GM19351 (cell line): Measurements from ENCODE around the gene OPALIN.
A peak's percentile ranks its signal among the peaks of the same experiment; 100 is the strongest.

Source experiments
- ATAC-seq: cut with Tn5 transposase; IDR thresholded peaks from one replicate; pipeline ENCODE4 v1.9.1; 2021; ENCODE audit warnings: mild to moderate bottlenecking, moderate library complexity; ENCODE audit not compliant: unreplicated experiment

OPALIN gene

DNA sequence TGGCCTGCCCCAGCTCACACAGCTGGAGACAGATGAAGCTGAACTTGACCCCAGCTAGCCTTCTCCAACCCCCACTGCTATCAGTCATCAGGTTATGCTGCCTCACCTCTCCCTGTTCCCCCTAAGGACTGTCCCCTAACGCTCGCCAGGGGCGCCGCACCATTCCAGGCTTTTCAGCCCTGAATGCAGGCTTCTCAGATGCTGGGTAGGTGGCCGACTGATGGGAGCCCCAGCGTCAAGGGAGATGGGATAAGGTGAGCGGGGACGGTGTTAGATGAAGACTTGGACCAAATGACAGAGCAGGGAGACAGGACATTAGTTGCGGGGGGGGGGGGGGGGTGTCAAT is 15.8 kb upstream of the OPALIN start:
- ATAC-seq, result no peak

DNA sequence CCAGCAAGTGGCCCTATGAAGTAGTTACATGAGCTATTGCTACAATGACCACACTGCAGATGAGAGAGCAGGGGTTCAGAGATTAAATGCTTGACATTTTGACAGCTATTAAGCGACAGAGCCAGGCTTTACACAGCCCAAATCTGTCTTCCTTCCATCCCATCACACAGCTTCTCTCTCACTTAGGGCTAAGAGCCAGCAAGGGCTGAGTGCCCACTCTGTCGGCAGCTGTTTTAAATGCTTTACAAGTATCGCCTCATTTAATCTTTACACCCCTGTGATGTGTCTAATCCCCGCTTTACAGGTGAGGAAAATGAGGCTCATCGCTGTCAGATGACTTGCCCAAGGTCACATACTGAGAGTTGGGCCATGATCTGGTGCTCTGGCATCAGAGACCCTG is 15.2 kb upstream of the OPALIN start:
- ATAC-seq, result no peak

DNA sequence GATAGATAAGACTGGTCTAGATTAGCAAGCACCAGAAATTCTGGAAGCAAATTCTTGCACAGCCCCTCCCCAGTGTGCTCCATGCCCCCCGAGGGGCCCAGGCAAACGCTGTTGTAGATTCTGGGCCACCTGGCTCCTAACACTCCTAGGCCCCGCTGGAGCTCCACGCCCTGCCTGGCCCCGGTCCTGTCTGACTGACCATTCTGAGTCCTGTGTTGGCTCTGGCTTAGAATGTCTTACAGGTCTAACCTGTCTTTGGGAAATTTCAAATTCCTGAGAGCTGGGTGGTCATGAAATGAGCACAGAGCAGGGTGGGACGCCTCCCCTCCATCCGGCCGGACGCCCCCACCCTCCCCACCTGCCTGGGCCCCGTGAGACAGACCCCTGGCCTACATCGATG is 12.6 kb upstream of the OPALIN start:
- no peak for ATAC-seq

DNA sequence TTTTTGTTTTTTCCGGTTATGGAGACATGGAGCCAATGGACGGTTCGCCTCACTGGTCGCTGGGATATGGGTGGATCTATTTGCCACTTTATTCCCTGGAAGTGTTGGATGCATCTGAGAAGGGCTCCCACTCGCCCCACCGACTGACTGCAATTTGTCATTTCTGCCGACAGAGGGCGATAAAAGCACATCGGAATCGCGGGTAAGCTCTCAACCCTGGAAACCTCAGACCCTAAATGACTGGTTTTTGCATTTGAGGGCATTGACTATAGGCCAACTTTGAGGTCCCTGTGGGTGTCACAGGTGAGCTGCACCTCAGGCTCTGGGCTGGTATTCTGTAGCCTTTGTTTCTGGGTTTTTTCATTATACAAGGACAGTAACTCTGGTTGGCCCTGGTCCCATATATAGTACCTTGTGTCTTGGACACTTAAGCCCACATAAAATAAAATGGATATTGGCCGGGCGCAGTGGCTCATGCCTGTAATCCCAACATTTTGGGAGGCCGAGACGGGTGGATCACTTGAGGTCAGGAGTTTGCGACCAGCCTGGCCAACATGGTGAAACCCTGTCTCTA is 11.9 kb upstream of the OPALIN start:
- ATAC-seq, result no peak

DNA sequence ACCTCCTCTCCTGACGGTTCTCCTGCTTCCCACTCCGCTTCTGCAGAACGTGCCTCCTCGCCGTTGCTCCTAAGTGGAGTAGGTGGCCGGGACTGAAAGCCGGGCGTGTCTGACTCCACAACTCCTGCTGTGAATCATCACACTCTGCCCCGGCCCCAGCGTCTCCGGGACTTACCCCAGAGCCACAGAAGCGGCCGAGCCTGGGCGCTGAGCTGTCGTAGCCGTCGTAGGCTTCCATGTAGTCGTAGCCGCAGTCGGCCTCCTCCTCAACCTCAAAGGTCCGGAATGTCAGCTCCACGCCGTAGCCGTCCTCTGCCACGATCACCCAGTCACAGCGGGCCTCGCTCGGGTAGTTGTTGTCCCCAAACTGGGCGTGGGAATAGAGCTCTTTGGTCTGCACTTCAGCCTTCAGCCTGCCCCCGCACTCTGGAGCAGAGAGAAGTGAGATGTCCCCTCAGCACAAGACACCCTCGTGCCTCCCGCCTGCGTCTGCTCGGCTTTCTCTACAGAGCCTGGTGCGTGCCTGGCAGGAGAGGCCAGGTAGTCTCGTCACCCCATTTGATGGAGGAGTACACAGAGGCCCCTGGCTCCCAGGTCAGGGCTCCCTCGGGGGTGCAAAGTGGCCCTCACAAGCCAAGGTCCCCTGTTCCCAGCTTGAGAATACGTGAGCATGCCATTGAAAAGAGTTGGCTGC is 11.2 kb upstream of the OPALIN start:
- ATAC-seq, result no peak

DNA sequence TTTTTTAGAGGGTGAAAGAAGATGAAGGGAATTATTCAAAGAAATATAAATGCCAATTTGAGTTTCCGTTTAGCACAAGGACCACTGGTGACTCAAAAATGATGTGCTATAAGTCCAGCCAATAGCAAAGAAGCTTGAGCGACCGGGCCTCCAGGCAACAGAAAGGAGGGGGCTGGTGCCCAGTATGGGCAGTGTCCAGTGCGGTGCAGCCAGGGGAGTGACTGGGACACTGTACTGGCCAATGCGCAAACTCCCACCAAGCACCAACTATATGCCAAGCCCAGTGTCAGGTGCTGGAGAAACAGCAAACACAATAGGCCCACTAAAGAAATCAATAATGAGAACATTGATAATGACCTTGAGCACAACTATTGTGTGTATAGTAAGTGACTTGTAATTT is 10.2 kb upstream of the OPALIN start:
- no peak for ATAC-seq

DNA sequence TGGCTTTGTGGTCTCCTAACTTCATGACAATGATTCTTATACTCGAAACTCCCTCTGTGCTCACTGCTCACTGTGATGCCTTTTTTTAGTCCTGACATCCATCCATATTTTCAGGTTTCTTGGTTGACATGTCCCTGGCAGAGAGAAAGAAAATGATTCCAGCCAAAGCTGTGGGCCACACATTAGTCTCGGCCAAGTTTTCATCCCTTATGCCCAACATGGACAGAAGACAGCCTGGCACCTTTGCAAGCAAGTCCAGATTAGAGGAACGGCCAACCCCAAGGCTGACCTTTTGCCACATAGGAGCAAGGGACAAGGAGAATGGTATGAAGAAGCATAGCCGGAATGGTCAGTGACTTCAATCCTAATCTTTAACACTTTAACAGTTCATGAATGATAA is 8.7 kb upstream of the OPALIN start:
- no peak for ATAC-seq

DNA sequence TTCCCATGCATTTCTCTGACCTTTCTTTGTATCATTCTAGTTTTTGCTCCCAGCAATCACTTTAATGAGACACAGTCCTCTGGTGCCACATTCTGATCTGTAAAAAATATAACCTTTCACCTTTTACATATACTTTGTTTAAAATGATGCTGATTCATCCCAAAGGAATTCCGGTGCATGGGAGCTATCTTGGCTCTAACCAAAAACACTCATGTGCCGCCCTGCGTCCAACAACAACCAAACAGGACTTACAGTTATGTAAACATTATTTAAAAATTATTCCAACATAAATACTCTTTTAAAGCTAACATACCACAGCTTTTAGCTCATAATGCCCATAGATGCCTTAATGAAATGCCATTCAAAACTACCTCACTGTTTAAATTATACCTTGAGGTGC is 7.7 kb upstream of the OPALIN start:
- no peak for ATAC-seq

DNA sequence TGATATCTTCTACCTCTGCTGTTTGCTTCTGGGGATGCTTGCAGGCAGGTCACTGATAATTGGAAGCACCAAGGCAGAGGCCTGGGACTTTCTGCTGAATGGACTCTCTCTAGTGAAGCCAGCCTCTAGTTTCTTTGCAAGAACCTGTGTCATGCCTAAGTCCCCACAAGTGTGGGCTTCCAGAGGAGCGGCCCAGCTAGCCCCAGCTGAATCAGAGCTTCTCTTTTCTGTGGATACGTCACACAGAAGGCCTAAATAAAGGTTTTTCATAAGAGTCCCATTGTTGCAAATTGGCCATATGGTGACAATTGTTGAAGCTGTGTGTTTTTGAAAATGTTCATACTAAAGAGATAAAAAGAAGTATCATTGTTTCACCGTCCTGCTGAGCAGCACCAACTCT is 6.8 kb upstream of the OPALIN start:
- no peak for ATAC-seq

DNA sequence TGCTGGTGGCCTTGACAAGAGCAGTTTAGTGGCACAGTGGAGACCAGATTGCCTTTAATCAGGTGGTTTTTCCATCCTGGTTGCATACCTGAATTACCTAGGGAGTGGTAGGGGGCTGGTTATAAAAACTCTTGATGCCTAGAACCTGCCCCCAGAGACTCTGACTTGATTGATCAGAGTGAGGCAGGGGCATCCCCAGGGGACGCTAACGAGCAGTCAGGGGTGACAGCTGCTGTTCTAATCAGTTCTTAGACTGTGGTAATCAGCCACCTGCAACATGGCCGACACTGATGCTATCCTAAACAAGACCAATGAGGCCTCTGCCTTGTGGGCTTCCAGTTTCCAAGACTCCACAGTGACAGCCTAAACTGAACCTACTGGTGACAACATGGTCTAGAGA is 2.0 kb upstream of the OPALIN start:
- no peak for ATAC-seq

DNA sequence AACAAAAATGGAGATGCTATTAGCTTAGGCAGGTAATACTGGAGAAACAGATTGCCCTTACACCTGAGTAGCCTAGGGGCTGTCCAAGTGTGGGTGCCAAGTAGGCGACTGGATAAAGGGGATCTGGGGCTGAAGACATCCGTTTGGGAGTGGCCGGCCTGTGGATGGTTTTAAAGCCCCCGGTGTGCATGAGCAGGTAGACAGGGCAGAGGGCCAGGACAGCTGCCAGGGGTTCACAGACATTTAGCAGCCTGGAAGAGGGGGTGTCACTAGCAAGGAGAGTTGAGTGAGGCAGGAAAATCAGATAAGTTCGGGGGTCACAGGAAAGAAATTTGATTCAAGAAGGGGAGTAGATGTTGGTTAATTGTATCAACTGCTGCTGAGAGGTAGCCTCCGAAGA is 1.5 kb upstream of the OPALIN start:
- ATAC-seq, result no peak

DNA sequence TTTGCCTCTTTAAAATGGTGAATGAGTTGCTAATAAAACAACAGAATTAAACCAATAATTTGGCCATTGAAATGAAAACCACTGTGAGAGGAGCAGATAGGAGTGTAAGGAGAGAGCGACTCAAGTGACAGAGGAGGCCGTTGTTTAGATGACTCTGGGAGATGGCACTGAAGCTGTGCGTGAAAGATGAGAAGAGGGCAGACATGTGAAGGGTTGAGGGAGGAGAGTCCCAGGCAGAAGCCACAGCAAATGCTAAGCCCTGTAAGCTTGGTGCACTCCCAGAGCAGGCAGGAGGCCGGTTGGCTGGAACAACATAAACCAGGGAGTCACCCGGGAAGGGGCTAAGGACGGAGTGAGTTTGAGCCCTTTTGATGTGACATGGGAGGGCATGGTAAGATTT is 814 bp upstream of the OPALIN start:
- no peak for ATAC-seq

DNA sequence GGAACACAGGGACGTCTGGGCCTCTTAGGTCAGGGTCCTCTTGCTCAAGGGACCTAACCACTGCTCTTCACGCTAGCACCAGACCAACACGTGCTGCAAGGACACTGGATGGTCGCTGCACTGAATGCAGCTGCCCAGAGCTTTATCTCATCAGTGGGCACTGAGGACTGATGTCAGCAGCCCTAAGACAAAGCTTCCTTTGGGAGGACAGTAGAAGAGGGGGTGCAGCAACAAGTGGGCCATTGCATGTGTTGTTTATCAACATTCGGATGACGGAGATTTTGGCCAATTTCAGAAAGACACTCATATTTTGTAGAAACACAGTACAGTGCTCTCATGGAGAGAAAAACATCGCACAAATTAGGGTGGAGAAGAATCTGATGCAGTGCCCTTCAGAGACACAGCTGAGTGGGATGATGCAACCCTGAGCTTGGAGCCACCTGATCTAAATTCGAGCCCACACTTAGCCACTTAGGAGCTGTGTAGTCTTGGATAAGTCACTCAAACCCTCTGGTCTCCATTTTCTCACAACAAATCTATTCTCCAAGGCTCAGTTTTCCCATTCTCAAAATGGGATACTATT is 1.7 kb downstream of the OPALIN start:
- no peak for ATAC-seq

DNA sequence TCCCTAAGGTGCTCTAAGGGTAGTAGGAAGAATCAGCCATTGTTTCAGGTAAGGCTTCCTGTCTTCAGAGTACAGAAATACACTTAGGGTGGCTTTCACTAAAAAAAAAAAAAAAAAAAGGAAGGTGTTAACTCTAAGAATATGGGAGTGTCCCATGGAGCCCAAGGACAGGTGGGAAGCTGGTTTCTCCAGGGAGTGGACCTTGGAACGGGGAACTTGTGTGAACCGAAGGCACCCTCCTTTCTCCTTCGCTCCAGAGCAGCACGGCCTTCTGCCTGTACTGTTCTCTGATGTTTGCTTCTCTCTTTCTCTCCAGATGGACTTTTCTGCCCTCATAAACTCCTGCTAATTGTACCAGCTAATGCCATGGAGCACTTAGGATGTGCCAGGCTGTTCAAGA is 6.2 kb downstream of the OPALIN start:
- no peak for ATAC-seq

DNA sequence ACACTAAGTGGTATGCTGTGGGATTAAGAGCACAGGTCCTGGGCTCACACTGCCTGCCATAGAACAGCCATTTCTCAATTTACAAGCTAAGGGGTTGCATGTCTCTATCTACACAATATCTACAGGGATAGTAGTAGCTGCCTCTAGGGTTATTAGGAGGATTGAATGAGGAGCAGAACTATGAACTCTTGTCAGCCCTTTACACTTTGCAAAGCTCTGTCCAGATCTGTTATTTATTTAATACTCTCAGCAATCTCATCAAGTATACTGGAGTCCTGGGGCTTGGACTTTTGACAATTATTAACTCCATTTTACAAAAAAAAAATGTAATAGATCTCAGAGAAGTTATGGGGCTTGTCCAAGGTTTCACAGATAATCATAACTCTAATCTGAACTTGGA is 6.8 kb downstream of the OPALIN start:
- ATAC-seq, result no peak

DNA sequence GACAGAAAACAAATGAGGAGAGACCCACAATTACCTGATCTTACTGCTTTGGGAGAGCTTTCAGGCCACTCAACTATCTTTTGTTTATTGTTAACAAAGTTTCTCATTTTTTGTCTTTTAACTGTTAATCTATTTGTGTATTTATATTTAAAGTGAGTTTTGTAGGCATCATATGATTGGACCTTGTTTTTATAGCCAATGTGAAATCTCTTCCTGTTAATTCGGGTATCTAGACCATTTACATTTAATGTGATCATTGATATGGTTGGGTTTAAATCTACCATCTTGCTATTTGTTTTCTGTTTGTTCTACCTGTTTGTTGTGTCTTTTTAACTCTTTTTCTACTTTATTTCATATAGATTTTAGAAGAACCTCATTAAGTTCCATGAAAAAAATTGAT is 12.5 kb downstream of the OPALIN start:
- no peak for ATAC-seq

DNA sequence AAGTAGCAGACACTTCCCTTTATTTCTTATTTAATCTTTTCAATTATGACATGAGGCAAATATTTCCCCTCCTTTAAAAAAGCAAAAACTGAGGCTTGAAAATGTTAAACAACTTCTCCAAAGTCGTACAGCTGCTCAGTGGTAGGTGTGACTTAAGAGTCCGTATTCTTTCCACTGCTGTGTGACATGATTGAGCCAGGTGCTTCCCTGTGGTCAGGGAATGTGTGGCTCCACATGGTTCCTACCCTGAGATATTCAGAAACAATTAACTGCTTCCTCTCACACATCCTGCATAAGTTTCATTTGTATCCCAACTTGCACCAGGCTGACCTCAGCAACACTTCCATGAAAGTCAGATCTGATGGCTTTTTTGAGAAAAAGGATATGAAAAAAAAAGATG is 13.6 kb downstream of the OPALIN start:
- ATAC-seq, result no peak

DNA sequence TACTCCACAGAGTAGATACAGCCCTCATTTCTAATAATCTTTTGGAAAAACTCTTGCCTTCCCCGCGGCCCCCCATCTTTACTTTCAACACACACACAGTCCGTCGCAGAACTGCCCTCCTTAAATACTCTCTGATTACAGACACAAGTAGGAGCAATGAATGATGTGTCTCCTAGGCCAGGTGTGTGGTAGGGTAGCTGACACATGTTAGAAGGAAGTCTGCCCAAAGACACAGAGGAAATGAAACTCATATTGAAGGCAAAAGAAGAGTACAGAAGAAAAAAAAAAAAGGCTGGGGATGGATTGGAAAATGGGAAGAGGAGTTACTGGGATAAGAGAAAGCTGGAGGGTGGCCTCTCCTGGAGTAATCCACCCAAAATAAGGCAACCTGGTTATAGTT is 14.6 kb downstream of the OPALIN start:
- no peak for ATAC-seq

DNA sequence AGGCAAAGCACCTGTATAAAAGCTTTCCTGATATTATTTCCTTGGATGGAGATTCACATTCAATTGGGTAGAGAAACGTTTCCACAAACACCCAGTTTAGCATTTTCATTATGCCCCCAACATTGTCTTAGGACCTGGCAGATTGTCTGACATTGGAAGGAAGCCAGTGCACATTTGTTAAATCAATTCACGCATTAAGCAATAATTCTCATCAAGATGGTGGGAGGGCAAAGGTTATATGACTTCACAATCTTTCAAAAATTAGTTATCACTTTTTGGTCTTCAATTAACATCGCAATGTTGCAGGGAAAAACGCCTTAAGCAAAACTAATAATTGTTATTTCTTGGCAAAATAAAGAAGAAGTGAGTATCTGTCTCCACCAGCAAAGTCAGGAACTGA is 16.4 kb downstream of the OPALIN start:
- no peak for ATAC-seq

DNA sequence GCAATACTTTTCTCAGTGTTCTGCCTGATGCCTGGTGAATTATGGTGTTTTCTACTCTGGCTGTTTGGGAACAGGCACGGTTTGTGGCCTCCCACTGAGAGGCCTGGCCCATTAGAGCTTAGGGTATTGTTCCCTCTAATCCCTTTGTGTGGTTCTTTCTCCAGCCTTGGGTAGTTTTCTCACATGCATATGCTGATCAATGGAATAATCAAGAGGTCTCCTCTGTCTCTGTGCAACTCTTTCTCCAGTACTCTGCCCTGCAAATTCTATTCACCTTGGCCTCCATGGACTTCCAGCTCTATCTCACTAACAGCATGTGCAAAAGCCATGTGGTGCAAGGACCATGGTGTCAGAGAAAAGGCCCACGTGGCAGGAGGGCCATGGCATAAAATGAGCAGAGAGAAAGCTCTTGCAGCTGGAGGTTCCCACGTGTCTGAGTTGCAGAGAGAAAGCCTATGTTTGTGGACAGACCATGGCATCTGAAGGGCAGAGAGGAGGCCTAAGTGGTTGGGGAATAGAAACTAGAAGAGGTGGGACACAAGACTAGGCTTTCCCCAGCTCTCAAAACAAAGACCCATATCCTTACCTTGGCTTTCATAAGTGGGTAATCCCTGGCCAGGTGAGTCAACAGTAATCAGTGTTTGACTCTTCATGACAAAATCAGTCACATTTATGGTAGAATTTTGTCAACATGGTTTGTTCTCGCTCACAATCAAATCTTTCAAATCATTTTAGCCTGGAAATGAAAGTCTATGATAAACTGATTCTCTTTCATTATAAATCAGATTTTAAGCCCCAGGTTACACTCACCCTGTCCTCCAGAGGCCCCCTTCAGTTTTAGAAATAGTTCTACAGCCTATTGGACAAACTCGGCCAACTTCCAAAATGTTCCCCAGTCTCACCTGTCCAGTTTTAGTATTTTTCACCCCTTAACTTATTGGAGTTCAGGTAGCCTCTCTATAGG is 17.3 kb downstream of the OPALIN start:
- ATAC-seq, result no peak

DNA sequence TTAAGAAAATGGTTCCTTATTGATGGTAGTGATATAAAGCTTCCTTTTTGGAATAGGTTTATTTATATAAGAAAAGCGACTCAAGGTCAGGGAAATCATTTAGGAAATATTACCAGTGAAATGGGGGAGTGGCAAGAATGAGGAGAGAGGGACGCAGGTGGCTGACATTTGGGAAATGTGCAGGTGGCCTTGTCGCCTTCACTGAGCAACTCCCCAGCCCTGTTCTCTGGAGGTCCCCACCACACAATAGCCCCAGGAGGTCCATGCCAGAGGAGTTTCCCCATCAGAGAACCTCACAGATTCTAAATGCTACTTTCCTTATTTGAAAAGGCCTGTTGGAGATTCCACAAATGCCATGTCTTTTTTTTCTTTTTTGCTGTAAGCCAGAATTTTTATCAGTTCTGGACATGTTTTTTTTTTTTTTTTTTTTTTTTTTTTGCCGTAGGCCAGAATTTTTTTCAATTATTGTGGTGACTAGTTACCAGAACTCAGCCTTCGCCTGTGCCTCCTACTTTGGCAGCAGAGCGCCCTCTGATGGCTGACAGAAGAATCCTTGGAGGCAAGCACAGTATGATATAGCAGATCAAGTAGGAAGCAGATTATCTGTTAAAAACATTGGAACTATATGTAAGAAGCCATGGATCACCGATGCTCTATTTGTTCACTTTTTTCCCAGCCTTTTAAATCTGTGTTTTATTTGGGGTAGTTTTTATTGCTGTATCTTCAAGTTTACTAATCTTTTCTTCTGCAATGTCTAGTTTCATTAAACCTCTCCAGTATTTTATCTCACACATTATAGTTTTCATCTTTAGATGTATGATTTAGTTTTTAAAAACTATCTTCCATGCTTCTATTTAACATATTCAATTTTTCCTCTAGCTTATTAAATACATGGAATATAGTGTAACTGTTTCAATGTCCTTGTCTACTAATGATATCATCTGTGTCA is 18.6 kb downstream of the OPALIN start:
- peak; percentile 75 for ATAC-seq
